Neuronal stem cell (in vitro differentiated cells): ENCODE data around the gene ATG5.
"Not testable (repeated sequence)": the region's sequence is repeated elsewhere in the genome, so short reads cannot be mapped to it uniquely, and the experiment has no call there.

Source experiments
- DNase-seq: peaks from one replicate; pipeline ENCODE4 v3.0.0-alpha.2; 2013; ENCODE audit warnings: low spot score
- H2AFZ ChIP-seq: one replicate; pipeline ENCODE4 v1.6.1; 2013; ENCODE audit warnings: mild to moderate bottlenecking, low read length, inconsistent platforms
- H2AK5ac ChIP-seq: 2 replicates; pipeline ENCODE4 v1.6.1; 2013; ENCODE audit warnings: low read depth, mild to moderate bottlenecking, inconsistent platforms, low read length, moderate library complexity, mixed read lengths
- H2BK120ac ChIP-seq: 2 replicates; pipeline ENCODE4 v1.6.1; 2013; ENCODE audit warnings: low read depth, mild to moderate bottlenecking, inconsistent platforms, low read length, moderate library complexity, mixed read lengths
- H2BK12ac ChIP-seq: one replicate; pipeline ENCODE4 v1.6.1; 2013; ENCODE audit warnings: low read length, inconsistent platforms
- H2BK15ac ChIP-seq: 2 replicates; pipeline ENCODE4 v1.6.1; 2013; ENCODE audit warnings: mild to moderate bottlenecking, low read length, inconsistent platforms, mixed read lengths
- H2BK5ac ChIP-seq: one replicate; pipeline ENCODE4 v1.6.1; 2013; ENCODE audit warnings: inconsistent platforms, mild to moderate bottlenecking, low read length, moderate library complexity
- H3K14ac ChIP-seq: one replicate; pipeline ENCODE4 v1.6.1; 2013; ENCODE audit warnings: low read length, inconsistent platforms
- H3K18ac ChIP-seq: 2 replicates; pipeline ENCODE4 v1.6.1; 2013; ENCODE audit warnings: low read length, inconsistent platforms
- H3K23ac ChIP-seq: 2 replicates; pipeline ENCODE4 v1.6.1; 2013; ENCODE audit warnings: low read depth, mild to moderate bottlenecking, mixed read lengths, low read length, inconsistent platforms; ENCODE audit not compliant: poor library complexity
- H3K27ac ChIP-seq: replicated peaks from 3 replicates; pipeline ENCODE4 v1.5.1; 2013; ENCODE audit warnings: low read length, inconsistent platforms
- H3K27me3 ChIP-seq, 3 experiments: 2 replicates each; pipeline ENCODE4 v1.6.1; 2013; ENCODE audit warnings: low read length in 3 of 3, mild to moderate bottlenecking in 2 of 3, inconsistent platforms in 1 of 3, low read depth in 1 of 3, mixed read lengths in 1 of 3, moderate library complexity in 1 of 3; ENCODE audit not compliant: control insufficient read depth in 3 of 3, insufficient read depth in 3 of 3
- H3K36me3 ChIP-seq, 2 donors: replicated peaks in 1 of 2; 2 replicates each; pipeline ENCODE4 v1.6.1; 2013; ENCODE audit warnings: low read length in 2 of 2; ENCODE audit not compliant: control insufficient read depth in 2 of 2, insufficient read depth in 2 of 2
- H3K4ac ChIP-seq: 2 replicates; pipeline ENCODE4 v1.6.1; 2013; ENCODE audit warnings: inconsistent platforms, mild to moderate bottlenecking, low read length, moderate library complexity
- H3K4me1 ChIP-seq, 2 donors: 1 replicate in 1 of 2; 2 replicates in 1 of 2; pipeline ENCODE4 v1.6.1; 2013; ENCODE audit warnings: low read length in 2 of 2, low read depth in 1 of 2; ENCODE audit not compliant: control insufficient read depth in 2 of 2, insufficient read depth in 1 of 2
- H3K4me2 ChIP-seq: one replicate; pipeline ENCODE4 v1.6.1; 2013; ENCODE audit warnings: mild to moderate bottlenecking, low read length, inconsistent platforms; ENCODE audit not compliant: insufficient read depth, poor library complexity, severe bottlenecking
- H3K4me3 ChIP-seq, 2 donors: 2 replicates each; pipeline ENCODE4 v1.5.1; 2013; ENCODE audit warnings: low read length in 2 of 2, mild to moderate bottlenecking in 2 of 2, inconsistent platforms in 1 of 2, moderate library complexity in 1 of 2
- H3K79me1 ChIP-seq: one replicate; pipeline ENCODE4 v1.6.1; 2013; ENCODE audit warnings: low read depth, mild to moderate bottlenecking, inconsistent platforms, low read length, moderate library complexity
- H3K9ac ChIP-seq: one replicate; pipeline ENCODE4 v1.6.1; 2013; ENCODE audit warnings: mild to moderate bottlenecking, low read depth, low read length, inconsistent platforms; ENCODE audit not compliant: poor library complexity
- H3K9me3 ChIP-seq, 2 donors: replicated peaks in 1 of 2; 2 replicates each; pipeline versions ENCODE3 to v1.6.1; 2013; ENCODE audit warnings: low read length in 2 of 2, mild to moderate bottlenecking in 2 of 2, inconsistent platforms in 1 of 2, low read depth in 1 of 2, mixed read lengths in 1 of 2, moderate library complexity in 1 of 2; ENCODE audit not compliant: control insufficient read depth in 2 of 2, insufficient read depth in 1 of 2
- H4K8ac ChIP-seq: one replicate; pipeline ENCODE4 v1.6.1; 2013; ENCODE audit warnings: low read depth, mild to moderate bottlenecking, inconsistent platforms, low read length, moderate library complexity
- H4K91ac ChIP-seq: one replicate; pipeline ENCODE4 v1.6.1; 2013; ENCODE audit warnings: low read length, low read depth, mild to moderate bottlenecking, inconsistent platforms; ENCODE audit not compliant: poor library complexity
- WGBS, 2 donors: extraction: QIAGEN DNeasy Blood & Tissue Kit; methylation state at CpG; one replicate each; pipeline ENCODE4 v1.1.7; 2013; ENCODE audit warnings: missing lambda C conversion rate in 2 of 2, mixed read lengths in 1 of 2; ENCODE audit not compliant: insufficient read length in 2 of 2, insufficient replicate concordance in 1 of 2; ENCODE audit errors: extremely low coverage in 2 of 2; 5-methylcytosine and 5-hydroxymethylcytosine counted together

The ATG5 gene

DNA sequence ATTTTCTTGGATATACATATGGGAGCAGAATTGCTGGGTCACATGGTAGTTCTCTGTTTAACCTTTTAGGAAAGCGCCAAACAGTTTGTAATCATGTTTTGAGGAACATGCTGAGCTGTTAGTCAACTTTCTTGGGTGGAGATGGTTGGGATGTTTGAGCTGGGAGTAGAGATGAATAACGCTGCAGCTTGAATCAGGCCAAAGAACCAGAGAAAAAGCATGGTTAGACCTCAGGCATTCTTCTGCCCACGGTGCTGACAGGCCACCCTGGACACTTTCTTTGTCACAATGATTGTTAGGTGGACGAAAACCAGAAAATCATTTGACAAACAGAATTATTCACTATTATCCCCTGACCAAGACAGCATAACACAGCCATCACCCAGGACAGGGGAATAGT lies 172.6 kb downstream of the ATG5 start:
- no peaks in the 10 kb centered on the region for H3K4me1 ChIP-seq
- no peak overlapping the region for H2BK15ac ChIP-seq
- H2AK5ac ChIP-seq = no peak overlapping the region
- no peak overlapping the region for H2AFZ ChIP-seq
- H4K91ac ChIP-seq = no peak overlapping the region
- no peak overlapping the region for H3K14ac ChIP-seq
- H3K4me2 ChIP-seq = no peak overlapping the region
- no peak overlapping the region for H4K8ac ChIP-seq
- no peak overlapping the region for H3K27ac ChIP-seq
- H3K27me3 ChIP-seq = peaks cover 0 to 26% (median 0%) of the 10 kb centered on the region in 3 experiments
- H2BK5ac ChIP-seq = no peak overlapping the region
- H3K18ac ChIP-seq = no peak overlapping the region
- H3K36me3 ChIP-seq = no peaks in the 10 kb centered on the region
- H2BK12ac ChIP-seq = no peak overlapping the region
- DNase-seq = no peak
- H3K79me1 ChIP-seq = no peaks in the 10 kb centered on the region
- H3K9ac ChIP-seq = no peak overlapping the region
- H3K4me3 ChIP-seq = no peak overlapping the region
- no peak overlapping the region for H3K4ac ChIP-seq
- no CpG with 5 or more reads among the region's 4 CpGs for WGBS, 2 donors
- no peak overlapping the region for H2BK120ac ChIP-seq
- no peak overlapping the region for H3K23ac ChIP-seq
- H3K9me3 ChIP-seq = no peaks in the 10 kb centered on the region

DNA sequence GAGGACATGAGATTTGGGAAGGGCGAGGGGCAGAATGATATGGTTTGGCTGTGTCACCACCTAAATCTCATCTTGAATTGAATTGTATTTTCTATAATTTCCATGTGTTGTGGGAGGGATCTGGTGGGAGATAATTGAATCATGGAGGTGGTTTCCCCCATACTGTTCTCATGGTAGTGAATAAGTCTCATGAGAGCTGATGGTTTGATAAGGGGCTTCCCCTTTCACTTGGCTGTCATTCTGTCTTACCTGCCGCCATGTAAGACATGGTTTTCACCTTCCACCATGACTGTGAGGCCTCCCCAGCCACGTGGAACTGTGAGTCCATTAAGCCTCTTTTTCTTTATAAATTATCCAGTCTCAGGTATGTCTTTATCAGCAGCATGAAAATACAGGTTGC lies 173.1 kb downstream of the ATG5 start:
- H3K4me1 ChIP-seq, H3K14ac ChIP-seq, H2BK12ac ChIP-seq, H2BK15ac ChIP-seq, H3K18ac ChIP-seq, H3K4ac ChIP-seq, H2AK5ac ChIP-seq, H2BK5ac ChIP-seq, H2BK120ac ChIP-seq, DNase-seq, H3K9ac ChIP-seq, H3K27ac ChIP-seq, H3K79me1 ChIP-seq, H3K23ac ChIP-seq, H4K8ac ChIP-seq, H3K9me3 ChIP-seq, H4K91ac ChIP-seq, H3K4me3 ChIP-seq, H3K4me2 ChIP-seq, H2AFZ ChIP-seq, H3K36me3 ChIP-seq: not testable (repeated sequence)
- H3K27me3 ChIP-seq = peaks cover 0 to 31% (median 0%) of the 10 kb centered on the region in 3 experiments
- no CpG with 5 or more reads among the region's 3 CpGs for WGBS, 2 donors

DNA sequence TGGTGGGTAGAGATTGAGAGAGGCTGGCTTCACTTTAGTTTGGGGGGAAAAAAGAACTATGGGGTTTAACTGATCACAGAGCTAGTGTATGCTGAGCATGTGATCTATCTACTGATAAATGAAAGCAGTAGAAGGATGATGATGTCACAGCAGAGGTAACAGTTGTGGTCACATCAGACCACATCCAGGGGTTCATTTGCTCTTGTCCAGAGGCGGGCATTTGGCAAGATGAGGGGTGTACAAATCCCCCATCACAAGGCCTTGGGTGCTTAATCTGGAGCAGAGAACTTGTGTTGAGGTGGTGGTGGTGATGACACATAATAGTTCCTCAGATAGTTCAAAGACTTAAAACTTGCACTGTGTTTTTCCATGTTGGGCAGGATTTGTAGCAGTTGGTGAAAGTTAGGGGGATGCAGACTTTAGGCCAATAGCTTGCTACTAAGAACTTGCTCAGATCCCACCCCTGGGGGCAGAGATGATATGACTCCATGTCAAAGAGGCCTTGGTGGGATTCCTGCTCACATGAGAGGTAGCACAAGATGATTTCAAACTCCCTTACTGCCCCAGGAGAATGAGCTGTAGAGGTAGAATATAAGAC lies 176.0 kb downstream of the ATG5 start:
- Histone ChIP-seq H2BK15ac (no peak overlapping the region), H3K36me3 (no peaks in the 10 kb centered on the region), H3K23ac (no peak overlapping the region), H2BK12ac (no peak overlapping the region), H3K4ac (no peak overlapping the region), H3K4me3 (no peak overlapping the region), H3K9me3 (no peaks in the 10 kb centered on the region), H2BK120ac (no peak overlapping the region), H2BK5ac (no peak overlapping the region), H3K18ac (no peak overlapping the region), H3K27ac (no peak overlapping the region), H2AK5ac (no peak overlapping the region), H3K14ac (no peak overlapping the region), H3K27me3 (peaks cover 0 to 51% (median 0%) of the 10 kb centered on the region in 3 experiments), H3K4me1 (peaks cover 0 to 6% of the 10 kb centered on the region in 2 donors), H3K79me1 (no peaks in the 10 kb centered on the region), H3K4me2 (no peak overlapping the region), H4K91ac (no peak overlapping the region), H2AFZ (no peak overlapping the region), H3K9ac (no peak overlapping the region), H4K8ac (no peak overlapping the region)
- no CpG with 5 or more reads among the region's 1 CpG for WGBS, 2 donors
- DNase-seq = no peak

GRCh38 chr6:106147476-106147875 lies 178.1 kb downstream of the ATG5 start:
- Histone ChIP-seq H3K27ac (no peak overlapping the region), H3K4me1 (peaks cover 0 to 6% of the 10 kb centered on the region in 2 donors), H3K36me3 (no peaks in the 10 kb centered on the region), H2AFZ (no peak overlapping the region), H3K4ac (no peak overlapping the region), H3K9me3 (no peaks in the 10 kb centered on the region), H3K14ac (no peak overlapping the region), H2BK5ac (no peak overlapping the region), H2BK15ac (no peak overlapping the region), H3K23ac (no peak overlapping the region), H2AK5ac (no peak overlapping the region), H3K9ac (no peak overlapping the region), H4K8ac (no peak overlapping the region), H3K27me3 (peaks cover 0 to 51% (median 0%) of the 10 kb centered on the region in 3 experiments), H3K18ac (no peak overlapping the region), H4K91ac (no peak overlapping the region), H3K4me3 (no peak overlapping the region), H2BK12ac (no peak overlapping the region), H2BK120ac (no peak overlapping the region), H3K4me2 (no peak overlapping the region), H3K79me1 (no peaks in the 10 kb centered on the region)
- no peak for DNase-seq
- WGBS, 2 donors = no CpG with 5 or more reads among the region's 2 CpGs
